K562 (cell line): ENCODE measurements around the gene TRIM10. TPM values are rescaled to one million over a fixed set of nuclear protein-coding genes. Genes with fewer than 3 reads are reported as not detected.

ENCODE experiments used
- ATAC-seq: fragments of 200-7000 bp; cut with Tn5 transposase; 3 replicates; pipeline ENCODE4 v1.9.1; 2020; ENCODE audit warnings: moderate library complexity
- BruUV-seq: library from RNA; stranded (reverse); fragments of 400-500 nt; replicated peaks from 2 replicates; lab custom pipeline; 2021; lab: Mats Ljungman, UMichigan
- CTCF ChIA-PET: fragments of 300-600 bp; formaldehyde crosslinking; extraction: SDS; loops from one replicate; lab custom pipeline; 2021; ENCODE audit warnings: low intra/inter-chr PET ratio; lab: Yijun Ruan, JAX
- POLR2A ChIA-PET: fragments of 300-600, 350-650 bp; sonication (Branson Sonifier 250); formaldehyde crosslinking; extraction: SDS; loops from one replicate; lab custom pipeline; 2021; ENCODE audit warnings: antibody characterized with exemption, inconsistent platforms; lab: Yijun Ruan, JAX
- DNase-seq, 4 experiments: peaks; one replicate each; pipeline versions ENCODE4 v3.0.0 to v3.0.0-alpha.2; 2011 to 2018; ENCODE audit warnings: low spot score in 3 of 4, mixed read lengths in 3 of 4; ENCODE audit errors: extremely low read depth in 1 of 4
- FAIRE-seq: peaks from 2 replicates; lab custom pipeline; 2011; peaks lifted over from hg19 to GRCh38; lab: Jason Lieb, UNC
- H2AFZ ChIP-seq: 2 replicates; pipeline ENCODE4 v1.6.0; 2011; ENCODE audit warnings: low read depth, low read length, control low read depth, inconsistent platforms
- H3K27ac ChIP-seq: fragments of 200-600 bp; 3 replicates; pipeline ENCODE4 v1.8.0; 2011; ENCODE audit warnings: low read depth, mild to moderate bottlenecking, control low read depth, inconsistent platforms, low read length, moderate library complexity, mixed read lengths; ENCODE audit errors: extremely low read depth
- H3K27me3 ChIP-seq, 2 experiments: fragments of 300-600 bp in 1 of 2; 2 replicates in 1 of 2; 3 replicates in 1 of 2; pipeline versions ENCODE4 v1.6.0 to v1.8.0; 2011; ENCODE audit warnings: inconsistent platforms in 2 of 2, low read length in 2 of 2, mild to moderate bottlenecking in 1 of 2, mixed read lengths in 1 of 2, moderate library complexity in 1 of 2; ENCODE audit not compliant: control insufficient read depth in 2 of 2, insufficient read depth in 2 of 2
- H3K36me3 ChIP-seq: fragments of 300-600 bp; 3 replicates; pipeline ENCODE4 v1.8.0; 2011; ENCODE audit warnings: mild to moderate bottlenecking, low read length, inconsistent platforms; ENCODE audit not compliant: control insufficient read depth, insufficient read depth
- H3K4me1 ChIP-seq, 2 experiments: fragments of 200-600 bp in 1 of 2; replicated peaks in 1 of 2; 2 replicates in 1 of 2; 3 replicates in 1 of 2; pipeline versions ENCODE4 v1.5.1 to v1.8.0; 2011; ENCODE audit warnings: inconsistent platforms in 2 of 2, low read length in 2 of 2, mild to moderate bottlenecking in 1 of 2, mixed read lengths in 1 of 2, moderate library complexity in 1 of 2; ENCODE audit not compliant: control insufficient read depth in 2 of 2, insufficient read depth in 2 of 2
- H3K4me2 ChIP-seq: 2 replicates; pipeline ENCODE4 v1.6.1; 2011; ENCODE audit warnings: low read length, control low read depth, inconsistent platforms, mixed read lengths; ENCODE audit not compliant: insufficient read depth
- H3K4me3 ChIP-seq: fragments of 200-600 bp; sonication (generic), shearing (Covaris generic); 2 replicates; pipeline ENCODE4 v1.5.1; 2016; ENCODE audit warnings: control low read depth, inconsistent platforms
- H3K79me2 ChIP-seq: fragments of 200-600 bp; 3 replicates; pipeline ENCODE4 v1.8.0; 2011; ENCODE audit warnings: low read length, inconsistent platforms; ENCODE audit not compliant: control insufficient read depth, insufficient read depth
- H3K9ac ChIP-seq, 2 experiments: 2 replicates each; pipeline versions ENCODE4 v1.6.0 to v1.6.1; 2011; ENCODE audit warnings: low read depth in 2 of 2, low read length in 2 of 2, control low read depth in 1 of 2, inconsistent platforms in 1 of 2, mild to moderate bottlenecking in 1 of 2, mixed read lengths in 1 of 2; ENCODE audit not compliant: insufficient read depth in 1 of 2
- H3K9me1 ChIP-seq: one replicate; pipeline ENCODE4 v1.6.0; 2011; ENCODE audit warnings: inconsistent platforms, mild to moderate bottlenecking, low read length, moderate library complexity; ENCODE audit not compliant: control insufficient read depth, insufficient read depth
- H3K9me3 ChIP-seq: replicated peaks from 2 replicates; pipeline ENCODE4 v1.5.1; 2011; ENCODE audit warnings: low read depth, low read length, inconsistent platforms; ENCODE audit not compliant: control insufficient read depth, insufficient read depth
- H4K20me1 ChIP-seq: replicated peaks from 2 replicates; pipeline ENCODE4 v1.6.1; 2011; ENCODE audit warnings: low read length, inconsistent platforms, mixed read lengths; ENCODE audit not compliant: control insufficient read depth, insufficient read depth
- CBFA2T3 ChIP-seq: fragments of 450-650 bp; IDR thresholded peaks from 2 replicates; pipeline ENCODE4 v1.6.1; 2017
- CHCHD3 ChIP-seq: fragments of 250-450 bp; sonication (Bioruptor Pico); IDR thresholded peaks from 2 replicates; pipeline ENCODE4 v2.1.2; 2022; ENCODE audit warnings: mild to moderate bottlenecking
- ELF1 ChIP-seq: fragments of 200-800 bp; sonication (Bioruptor generic); IDR thresholded peaks from 2 replicates; pipeline ENCODE4 v1.6.1; 2016; ENCODE audit warnings: missing genetic modification characterization, missing compliant biosample characterization
- HDGF ChIP-seq: fragments of 450-650 bp; IDR thresholded peaks from 2 replicates; pipeline ENCODE4 v1.6.1; 2016
- HNRNPK ChIP-seq: fragments of 200-400 bp; formaldehyde crosslinking; IDR thresholded peaks from one replicate; pipeline ENCODE4 v1.6.1; 2018; ENCODE audit warnings: mild to moderate bottlenecking, low read depth, low read length; ENCODE audit not compliant: poor library complexity, severe bottlenecking
- MNT ChIP-seq, 2 experiments: fragments of 450-650 bp; conservative IDR thresholded peaks; 2 replicates each; pipeline ENCODE4 v1.6.1; 2017; ENCODE audit warnings: mild to moderate bottlenecking in 2 of 2, moderate library complexity in 2 of 2
- RFX1 ChIP-seq: fragments of 450-650 bp; IDR thresholded peaks from 2 replicates; pipeline ENCODE4 v1.6.1; 2016; ENCODE audit warnings: mild to moderate bottlenecking, moderate library complexity
- ZNF165 ChIP-seq: fragments of 250-450 bp; sonication (Bioruptor Pico); IDR thresholded peaks from 2 replicates; pipeline ENCODE4 v1.4.0; 2020; ENCODE audit warnings: borderline replicate concordance
- ZNF707 ChIP-seq: fragments of 250-450 bp; sonication (Bioruptor Pico); conservative IDR thresholded peaks from 2 replicates; pipeline ENCODE4 v1.8.0; 2022; ENCODE audit warnings: inconsistent platforms, mild to moderate bottlenecking, moderate library complexity
- WGBS: fragments of 100-300 bp; shearing (Covaris generic); methylation state at CpG from one replicate; pipeline ENCODE4 v1.1.6; 2016; ENCODE audit warnings: low coverage, mixed read lengths; ENCODE audit not compliant: insufficient coverage; ENCODE audit errors: missing lambda C conversion rate; 5-methylcytosine and 5-hydroxymethylcytosine counted together
- in situ Hi-C: fragments of 300-500 bp; cut with MboI; formaldehyde crosslinking; loops from 4 replicates; pipeline ENCODE4 v1.15.0; 2018; ENCODE audit warnings: inconsistent platforms, mixed read lengths
- intact Hi-C: fragments of 100-400 bp; cut with micrococcal nuclease; formaldehyde crosslinking; loops from 2 replicates; pipeline ENCODE4 v1.14.2; 2022
- polyA plus RNA-seq, 8 experiments: library from polyadenylated mRNA; depleted of rRNA in 4 of 8; stranded (reverse) in 5 of 8; unstranded in 3 of 8; fragments of >200 nt; fragmentation: Nextera tagmentation in 2 of 8; fragmentation: Illumina TruSeq in 1 of 8; extraction: Ambion mirVana in 2 of 8; extraction: Trizol in 1 of 8; gene quantifications; 2 replicates each; pipeline versions ENCODE4 v1.2.1 to v1.2.3, GENCODE V29; 2011 to 2014; ENCODE audit warnings: inconsistent platforms in 1 of 8, missing spikeins in 1 of 8
- total RNA-seq, 7 experiments: library from RNA; depleted of rRNA in 6 of 7; stranded (reverse); fragments of >200 nt in 6 of 7; fragmentation: Illumina TruSeq in 2 of 7; extraction: Trizol in 2 of 7; gene quantifications; 2 replicates each; pipeline versions ENCODE4 v1.2.1 to v1.2.3, GENCODE V29; 2011 to 2021; ENCODE audit warnings: low replicate concordance in 1 of 7
- TF ChIP-seq, protein P1 (sequence below): fragments of 250-450 bp; sonication (Bioruptor Pico); IDR thresholded peaks from 2 replicates; pipeline ENCODE4 v1.4.0; 2020

Gene TRIM10
- total and polyA plus RNA-seq, 9 of the 15 experiments (the other 6 are each of a cell fraction or from before 2014, with no cell fraction given), result 0.15 to 0.90 (median 0.36) TPM

DNA sequence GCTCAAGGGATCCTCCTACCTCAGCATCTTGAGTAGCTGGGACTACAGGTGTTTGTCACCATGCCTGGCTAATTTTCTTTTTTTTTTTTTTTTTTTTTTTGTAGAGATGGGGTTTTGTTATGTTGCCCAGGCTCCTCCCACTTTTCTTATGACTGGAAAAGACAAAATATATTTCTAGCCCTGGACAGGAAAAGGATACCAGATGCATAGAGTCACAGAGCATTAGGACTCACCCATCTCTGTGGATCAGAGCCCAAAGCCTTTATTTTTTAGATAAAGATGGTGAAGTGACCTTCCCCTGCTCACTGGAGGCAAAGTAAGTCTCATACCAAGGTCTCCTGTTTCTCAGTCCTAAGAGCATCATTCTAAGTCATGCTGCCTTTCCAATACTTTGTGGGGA lies 3.4 kb downstream of the TRIM10 start (continued):
- TF ChIP-seq MNT (conservative IDR thresholded peaks at IDR 0.05) (no peak), RFX1 (no peak), HNRNPK (no peak), HDGF (no peak), CBFA2T3 (no peak), ZNF707 (CRISPR knock-in tag) (no peak), CHCHD3 (CRISPR knock-in tag) (no peak), ELF1 (tag) (no peak)
- TF ChIP-seq, protein P1, sequence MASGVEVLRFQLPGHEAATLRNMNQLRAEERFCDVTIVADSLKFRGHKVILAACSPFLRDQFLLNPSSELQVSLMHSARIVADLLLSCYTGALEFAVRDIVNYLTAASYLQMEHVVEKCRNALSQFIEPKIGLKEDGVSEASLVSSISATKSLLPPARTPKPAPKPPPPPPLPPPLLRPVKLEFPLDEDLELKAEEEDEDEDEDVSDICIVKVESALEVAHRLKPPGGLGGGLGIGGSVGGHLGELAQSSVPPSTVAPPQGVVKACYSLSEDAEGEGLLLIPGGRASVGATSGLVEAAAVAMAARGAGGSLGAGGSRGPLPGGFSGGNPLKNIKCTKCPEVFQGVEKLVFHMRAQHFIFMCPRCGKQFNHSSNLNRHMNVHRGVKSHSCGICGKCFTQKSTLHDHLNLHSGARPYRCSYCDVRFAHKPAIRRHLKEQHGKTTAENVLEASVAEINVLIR (CRISPR knock-in tag), result no peak

DNA sequence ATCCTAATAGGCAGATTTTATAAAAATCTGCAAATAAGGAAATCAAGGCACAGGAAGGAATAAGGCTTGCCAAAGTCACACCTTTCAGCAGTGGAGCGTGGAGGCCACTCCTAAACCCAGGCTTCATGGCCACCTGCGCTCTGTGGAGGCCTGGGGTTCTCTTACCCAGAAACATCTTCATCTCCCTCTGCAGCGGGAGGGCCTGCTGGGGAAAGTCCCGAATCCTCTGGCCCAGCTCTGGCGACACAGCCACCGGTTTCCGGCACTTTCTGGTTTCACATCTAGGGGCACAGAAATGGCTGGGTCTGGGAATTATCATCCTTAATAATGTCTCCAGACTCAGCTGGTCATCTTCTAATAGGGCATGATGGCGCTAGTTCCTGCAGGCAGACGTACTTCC lies 4.2 kb downstream of the TRIM10 start:
- CTCF ChIA-PET, result interaction anchor here (0.7 kb wide), 1 partner anchor 17 kb away, joined by 5 read pairs; no protein-coding TSS in a partner anchor
- Histone ChIP-seq H3K79me2 (no peaks in the 10 kb centered on the region), H2AFZ (0 out of 2 replicates have a peak overlapping the region, but pooled peaks have one; percentile 16), H3K9ac (no peak overlapping the region), H4K20me1 (no peaks in the 10 kb centered on the region), H3K4me2 (no peak overlapping the region), H3K36me3 (no peaks in the 10 kb centered on the region), H3K4me1 (peaks cover 7 to 22% of the 10 kb centered on the region in 2 experiments; a peak in 4 of 5 replicates), H3K27ac (no peak overlapping the region), H3K4me3 (no peak overlapping the region), H3K27me3 (peaks cover 2 to 28% of the 10 kb centered on the region in 2 experiments; a peak in 3 of 5 replicates), H3K9me1 (no peaks in the 10 kb centered on the region), H3K9me3 (no peaks in the 10 kb centered on the region)
- in situ Hi-C loops (no loop called here), intact Hi-C loops (no loop called here)
- ATAC-seq (no peak), DNase-seq (no peak), FAIRE-seq (no peak)
- TF ChIP-seq ZNF707 (CRISPR knock-in tag) (no peak), ZNF165 (CRISPR knock-in tag) (0 out of 2 replicates have a peak, but pooled peaks have one; percentile 63)
- WGBS, result 24% methylated on average over 9 of the region's 9 CpGs
- POLR2A ChIA-PET, result no interaction called here
- no TSS peak for BruUV-seq
